GM19099 (cell line): Measurements from ENCODE around the gene CADM1.

ENCODE experiments used
- POLR2A ChIP-seq: IDR thresholded peaks from 3 replicates; pipeline ENCODE4 v1.6.1; 2011; ENCODE audit warnings: low read depth; ENCODE audit not compliant: insufficient read length; ENCODE audit errors: extremely low read depth

The CADM1 gene

DNA sequence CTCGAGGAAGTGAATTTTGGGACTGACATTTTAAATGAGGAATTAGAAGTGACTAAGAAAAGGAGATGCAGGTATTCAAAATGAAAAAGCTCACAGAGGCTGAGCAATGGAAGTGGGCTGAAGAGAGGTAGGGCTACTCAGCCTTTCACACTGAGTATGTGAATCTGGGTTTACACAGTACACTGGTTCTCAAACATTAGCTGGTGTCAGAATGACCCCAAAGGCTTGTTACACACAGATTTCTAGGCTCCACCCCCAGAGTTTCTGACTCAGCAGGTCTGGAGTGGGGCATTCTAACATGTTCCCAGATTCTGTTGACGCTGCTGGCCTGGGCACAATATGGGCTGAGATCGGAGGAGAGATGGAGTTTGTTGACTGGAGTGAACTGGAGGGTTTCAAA is 32.8 kb downstream of the CADM1 start:
- no peak for TF ChIP-seq POLR2A

GRCh38 chr11:115470928-115471327 is 33.3 kb downstream of the CADM1 start:
- no peak for TF ChIP-seq POLR2A

GRCh38 chr11:115469361-115469760 is 34.9 kb downstream of the CADM1 start:
- TF ChIP-seq POLR2A = no peak

DNA sequence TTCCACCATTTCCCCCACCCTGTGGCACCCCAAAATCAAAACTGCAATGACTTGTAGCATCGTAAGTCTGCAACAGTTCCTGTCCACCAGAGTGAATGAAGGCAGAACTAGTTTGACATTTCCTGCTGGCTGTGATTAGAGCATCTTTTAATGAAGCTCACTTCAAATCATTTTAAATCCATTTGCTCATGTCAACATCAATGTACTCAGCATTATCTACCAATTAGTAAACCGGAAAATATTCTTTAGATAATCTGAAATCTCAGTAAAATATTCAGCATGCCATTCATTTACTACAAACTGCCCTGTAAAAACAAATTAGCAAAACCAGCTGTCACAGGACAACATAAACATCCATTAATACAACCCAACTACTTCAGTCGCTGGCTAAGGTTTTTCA is 38.1 kb downstream of the CADM1 start:
- no peak for TF ChIP-seq POLR2A

DNA sequence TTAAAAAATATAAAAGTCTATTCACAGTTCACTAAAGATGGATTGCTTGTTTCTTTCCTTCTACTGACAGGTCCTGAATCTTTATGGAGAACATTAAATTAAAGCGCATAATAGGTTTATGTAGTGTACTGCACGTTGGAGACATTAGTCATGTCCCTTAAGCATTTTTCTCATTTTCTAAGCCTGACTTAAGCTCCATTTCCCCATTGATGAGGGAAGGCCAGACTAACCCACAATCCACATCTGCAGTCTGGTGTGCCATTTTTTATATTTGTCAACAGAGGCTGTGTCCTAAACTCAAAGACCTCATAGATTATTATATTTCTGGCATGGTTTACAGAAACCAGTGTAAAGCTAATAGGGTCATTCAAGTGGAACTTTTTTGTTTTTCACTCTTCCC is 39.9 kb downstream of the CADM1 start:
- no peak for TF ChIP-seq POLR2A

DNA sequence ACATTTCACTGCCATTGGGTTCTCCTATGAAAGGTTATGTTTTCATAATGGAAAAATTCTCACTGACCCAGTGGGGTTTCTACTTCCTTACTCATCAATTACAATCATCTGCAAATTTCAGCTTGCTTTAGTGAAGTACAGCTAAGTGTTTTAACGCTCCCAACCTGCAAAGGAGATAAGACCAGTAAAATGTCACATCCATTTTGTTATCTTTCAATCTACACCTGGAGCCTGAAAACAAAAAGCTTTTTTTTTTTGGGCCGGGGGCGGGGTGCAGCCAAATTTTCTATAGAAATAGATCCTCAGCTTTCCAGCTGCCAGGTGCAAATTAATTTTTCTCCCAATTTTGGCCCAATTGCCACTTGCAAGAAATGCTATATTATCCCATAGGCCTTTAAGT is 40.6 kb downstream of the CADM1 start:
- no peak for TF ChIP-seq POLR2A

DNA sequence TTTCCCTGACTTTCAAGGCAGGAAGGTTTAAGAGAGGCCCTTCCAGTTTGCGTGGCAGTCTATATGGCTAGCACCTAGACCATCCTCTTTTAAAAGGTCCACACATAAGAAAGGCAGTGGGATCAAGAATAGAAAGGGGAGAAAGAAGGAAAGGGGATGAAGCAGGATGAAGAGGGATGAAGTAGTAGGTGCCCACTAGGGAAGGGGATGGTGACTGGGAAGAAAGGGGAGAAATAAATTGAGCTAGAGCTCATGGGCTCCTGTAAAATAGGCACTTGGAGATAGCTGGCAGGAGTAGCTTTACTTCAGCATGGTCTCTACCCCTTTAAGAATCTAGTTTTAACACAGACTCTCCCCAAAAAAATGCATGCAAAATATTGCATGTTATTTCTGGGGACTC is 41.5 kb downstream of the CADM1 start:
- TF ChIP-seq POLR2A = no peak

DNA sequence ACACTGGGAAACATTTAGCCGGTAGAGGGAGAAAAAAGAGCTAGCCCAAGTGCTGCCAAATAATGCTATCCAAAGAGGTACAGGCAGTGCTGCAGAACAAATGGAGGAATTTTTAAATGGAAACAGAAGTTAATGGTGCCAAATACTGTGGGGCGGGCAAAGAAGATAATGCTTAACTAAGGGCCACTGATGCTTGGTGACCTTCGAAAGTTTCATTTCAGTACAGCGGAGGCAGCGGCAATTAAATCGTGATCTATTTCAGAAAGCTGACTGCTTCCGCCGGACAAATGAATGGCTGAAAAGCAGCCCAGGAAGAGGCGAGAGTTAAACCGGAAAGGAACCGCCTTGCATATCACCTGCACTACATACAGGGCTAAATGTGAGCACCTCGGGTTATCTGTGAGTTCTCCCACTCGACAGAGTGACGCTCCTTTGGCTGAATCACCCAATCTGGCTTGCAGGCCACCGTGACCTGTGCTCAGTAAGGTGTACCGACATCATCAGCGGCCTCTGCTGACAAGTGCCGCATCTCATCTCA is 42.1 kb downstream of the CADM1 start:
- TF ChIP-seq POLR2A = no peak

GRCh38 chr11:115460512-115460911 is 43.7 kb downstream of the CADM1 start:
- TF ChIP-seq POLR2A = no peak

DNA sequence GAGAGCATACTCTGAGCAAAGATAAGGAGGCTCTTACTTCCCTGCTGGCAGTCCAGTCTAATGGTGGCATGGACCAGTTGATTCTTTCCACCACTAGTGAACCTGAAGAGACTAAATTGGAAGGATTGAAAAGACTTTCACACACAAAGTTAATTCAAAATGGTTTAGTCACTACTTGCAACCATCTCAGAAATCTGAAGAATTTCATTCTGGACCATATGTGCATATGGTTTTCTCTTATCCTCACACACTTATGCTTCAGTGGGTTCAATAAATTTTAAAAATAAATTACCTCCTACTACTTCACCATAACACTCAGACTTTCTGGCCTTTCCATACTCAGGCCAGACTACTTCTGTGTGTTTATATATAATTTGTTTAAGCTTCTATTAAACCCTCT is 44.7 kb downstream of the CADM1 start:
- no peak for TF ChIP-seq POLR2A

DNA sequence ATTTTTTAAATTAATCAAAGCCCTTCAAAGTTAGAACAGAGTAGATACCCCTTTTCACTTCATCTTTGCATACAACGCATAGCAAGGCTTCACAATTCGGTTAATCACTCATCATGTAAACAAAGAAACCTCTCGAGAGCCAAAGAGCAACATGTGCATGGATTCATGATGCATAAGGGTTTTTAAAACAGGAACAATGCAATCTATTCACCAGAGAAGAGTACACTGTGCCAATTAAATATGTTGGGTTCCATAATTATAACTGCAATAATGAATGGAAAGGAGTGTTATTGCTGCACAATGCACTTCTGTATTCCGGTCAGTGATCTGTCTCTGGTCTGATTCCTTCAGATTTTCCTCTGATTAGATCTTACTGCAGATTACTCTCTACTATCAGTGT is 45.3 kb downstream of the CADM1 start:
- TF ChIP-seq POLR2A = no peak

DNA sequence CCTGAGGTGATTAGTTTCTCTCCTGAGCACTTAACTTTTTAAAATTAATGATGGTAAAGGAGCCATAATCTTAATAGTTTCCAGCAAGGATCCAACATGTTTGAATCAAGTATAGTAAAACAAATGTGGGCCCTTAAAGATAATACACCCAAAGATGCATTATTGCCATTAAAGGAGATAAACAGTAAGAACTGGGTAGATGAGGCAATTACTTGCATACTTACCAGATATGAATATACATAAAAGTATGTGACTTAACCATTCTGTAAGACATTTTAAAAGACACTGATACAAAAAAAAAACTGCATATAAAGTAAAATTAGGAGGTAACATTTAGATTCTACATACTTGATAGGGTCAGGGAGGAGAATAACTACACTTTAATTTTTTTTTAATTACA is 48.2 kb downstream of the CADM1 start:
- no peak for TF ChIP-seq POLR2A

DNA sequence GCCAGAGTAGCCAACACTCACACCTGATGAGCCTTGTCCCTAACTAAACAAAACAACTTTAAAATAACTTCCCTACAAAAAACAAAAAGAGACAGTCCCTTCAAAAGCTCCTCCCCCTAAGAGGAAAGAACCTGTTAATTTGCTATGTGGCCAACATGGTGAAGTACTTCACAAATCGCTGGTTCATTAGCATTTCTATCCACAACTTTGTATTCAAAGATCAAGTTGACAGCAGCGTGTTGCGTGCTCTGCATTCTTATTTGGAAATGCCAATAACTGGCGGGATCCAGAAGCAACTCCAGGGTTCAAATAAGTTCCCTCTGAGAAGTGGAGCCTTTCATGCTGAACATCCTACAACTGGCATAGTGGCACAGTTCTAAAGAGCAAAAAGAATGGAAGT is 48.6 kb downstream of the CADM1 start:
- TF ChIP-seq POLR2A = no peak

- no peak for TF ChIP-seq POLR2A
Measured at GRCh38 chr11:115454525-115454924, 49.7 kb downstream of the CADM1 start.

DNA sequence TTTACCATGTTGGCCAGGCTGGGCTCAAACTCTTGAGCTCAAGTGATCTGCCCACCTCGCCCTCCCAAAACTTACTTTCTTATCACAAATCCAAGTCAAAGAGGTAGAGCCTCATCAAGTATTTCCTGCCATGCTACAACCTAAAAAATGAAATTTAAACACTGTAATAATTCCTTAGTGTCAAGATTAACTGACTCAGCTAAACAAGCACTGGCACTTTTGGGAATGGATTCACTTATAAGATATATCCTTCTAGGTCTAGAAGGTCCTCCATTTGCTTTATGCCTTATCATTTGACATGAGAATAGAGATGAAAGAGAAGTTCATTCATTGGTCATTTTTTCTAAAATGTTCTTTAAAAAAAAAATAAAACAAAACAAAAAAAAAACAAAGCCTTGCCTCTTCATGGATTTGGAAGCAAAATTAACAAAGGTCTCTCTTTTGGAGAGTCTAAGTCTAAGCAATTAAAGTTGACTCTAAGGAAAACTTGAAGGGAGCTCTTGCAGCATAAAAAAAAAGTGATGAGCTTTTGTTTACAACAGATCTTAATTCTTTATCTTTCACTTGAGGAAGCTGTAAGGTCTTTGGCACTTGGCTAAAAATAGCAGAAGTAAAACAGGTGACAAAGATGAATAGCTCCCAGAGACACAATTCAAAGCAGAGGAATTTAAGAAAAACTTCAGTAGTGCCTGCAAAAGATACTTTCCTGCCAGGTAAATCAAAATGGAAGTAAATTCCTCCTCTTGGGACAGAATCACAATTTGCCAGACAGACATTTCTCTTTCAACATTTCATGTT is 50.3 kb downstream of the CADM1 start:
- no peak for TF ChIP-seq POLR2A

DNA sequence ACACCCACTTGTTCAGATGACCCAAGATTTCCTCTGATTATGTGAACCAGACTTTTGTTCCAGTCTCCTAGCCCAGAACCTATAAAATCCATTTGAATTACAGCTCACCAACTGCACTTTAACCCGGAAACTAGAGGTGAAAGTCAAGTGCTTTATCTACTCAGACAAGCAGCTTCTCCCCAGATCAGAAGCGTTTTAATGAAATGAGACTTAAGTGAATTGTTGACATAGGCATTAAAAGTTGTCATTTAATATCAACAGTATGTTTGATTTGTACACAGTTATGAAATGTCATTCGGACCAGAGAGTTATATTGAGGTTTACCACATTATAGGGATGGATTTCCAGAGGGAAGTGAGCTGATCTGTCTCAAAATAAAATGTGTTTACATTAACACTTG is 52.0 kb downstream of the CADM1 start:
- TF ChIP-seq POLR2A = no peak

DNA sequence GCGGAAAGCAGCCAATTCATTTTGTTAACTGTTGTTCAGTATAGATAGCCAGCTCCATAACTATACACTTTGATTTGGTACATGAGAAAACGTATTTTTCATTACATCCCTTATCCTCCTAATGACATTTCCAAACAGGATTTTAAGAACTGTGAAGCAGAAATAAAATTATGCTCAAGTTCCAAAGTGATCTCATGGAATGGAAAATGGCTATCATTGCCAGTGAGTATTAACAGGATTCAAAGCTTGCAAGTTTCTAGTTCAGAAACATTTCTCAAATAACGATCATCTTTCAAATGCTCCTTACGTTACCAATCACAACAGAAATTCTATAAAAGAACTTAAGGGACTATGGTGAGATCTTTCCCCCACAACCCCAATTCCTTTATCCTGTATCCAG is 53.7 kb downstream of the CADM1 start:
- no peak for TF ChIP-seq POLR2A
